Stimulated activated CD4-positive, alpha-beta T cell treated with anti-CD3 and anti-CD28 coated beads, Interleukin-12 subunit alpha, Interleukin-12 subunit beta, amount 100 ng/mL, for 4 hours (primary cell): Measurements from ENCODE around the gene TBC1D7.

Experiments
- DNase-seq: peaks from one replicate; pipeline ENCODE4 v3.0.0-alpha.2; 2020

Gene TBC1D7

DNA sequence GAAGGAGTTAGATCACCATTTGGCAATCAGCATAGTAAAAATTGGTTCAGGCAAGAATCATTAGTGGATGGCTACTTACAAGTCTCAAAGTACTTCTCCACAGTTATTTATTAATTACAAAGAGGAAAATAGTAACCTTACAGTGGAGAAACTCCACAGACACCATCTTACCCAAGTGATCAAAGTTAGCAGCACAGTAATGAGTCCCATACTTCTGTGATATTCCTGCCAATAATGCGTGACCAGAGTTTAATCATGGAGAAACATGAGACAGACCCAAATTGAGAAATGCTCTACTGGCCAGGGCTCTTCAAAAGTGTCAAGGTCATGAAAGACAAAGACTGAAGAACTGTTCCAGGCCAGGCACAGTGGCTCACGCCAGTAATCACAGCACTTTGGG lies 9.5 kb downstream of the TBC1D7 start:
- DNase-seq = no peak

DNA sequence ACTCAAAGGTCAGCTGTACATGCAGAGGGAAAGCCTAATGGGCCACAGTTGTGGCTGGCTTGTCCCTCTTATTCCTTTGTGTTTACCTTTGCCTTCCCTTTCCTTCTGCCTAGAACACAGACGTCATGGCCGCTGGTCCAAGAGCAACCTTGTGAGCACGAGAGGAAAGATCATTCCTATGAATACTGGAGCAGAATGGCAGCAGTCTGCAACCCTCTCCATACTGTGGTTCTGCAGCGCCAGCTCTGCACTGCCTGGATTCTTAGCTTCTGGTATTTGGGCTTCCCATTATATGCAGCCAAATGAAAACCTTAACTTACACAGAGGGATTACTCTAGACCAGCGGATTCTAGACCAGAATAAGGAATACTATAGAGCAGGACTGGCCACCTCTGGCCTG lies 12.4 kb downstream of the TBC1D7 start:
- no peak for DNase-seq

DNA sequence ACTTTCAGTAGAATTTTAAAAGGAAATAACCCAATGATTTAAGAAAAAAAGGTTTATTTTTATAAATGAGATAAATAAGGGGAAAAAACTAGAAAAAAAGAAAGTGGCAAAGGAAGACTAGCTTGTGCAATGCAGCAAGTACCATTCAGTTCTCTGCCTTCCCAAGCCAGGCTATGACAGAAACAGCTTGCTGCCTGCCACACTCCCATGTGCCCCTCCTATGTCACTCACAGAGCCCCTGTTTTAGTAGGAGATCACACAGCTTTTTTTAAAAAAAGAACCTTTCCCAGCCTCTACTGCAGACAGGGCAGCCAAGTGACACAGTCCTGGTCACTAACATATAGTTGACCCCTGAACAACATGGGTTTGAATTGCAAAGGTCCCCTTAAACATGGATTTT lies 13.5 kb downstream of the TBC1D7 start:
- DNase-seq = no peak

DNA sequence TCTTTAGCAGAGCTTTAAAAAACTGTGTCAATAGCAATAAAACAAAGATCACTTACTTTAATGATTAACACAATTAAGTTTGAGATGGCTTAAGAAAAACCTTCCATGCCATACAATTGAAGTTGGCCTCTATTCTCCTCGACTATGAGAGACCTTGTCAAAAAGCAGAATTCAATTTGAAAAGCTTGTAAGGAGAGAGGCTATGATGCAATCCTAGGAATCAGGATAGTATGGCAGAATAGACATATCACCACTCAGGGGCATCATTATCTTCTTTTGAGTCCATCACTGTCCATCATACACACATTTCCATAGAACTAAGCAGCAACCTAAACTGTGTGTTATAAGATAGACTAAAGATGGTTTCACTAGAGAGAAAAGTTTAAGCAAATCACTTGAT lies 17.2 kb downstream of the TBC1D7 start:
- no peak for DNase-seq

DNA sequence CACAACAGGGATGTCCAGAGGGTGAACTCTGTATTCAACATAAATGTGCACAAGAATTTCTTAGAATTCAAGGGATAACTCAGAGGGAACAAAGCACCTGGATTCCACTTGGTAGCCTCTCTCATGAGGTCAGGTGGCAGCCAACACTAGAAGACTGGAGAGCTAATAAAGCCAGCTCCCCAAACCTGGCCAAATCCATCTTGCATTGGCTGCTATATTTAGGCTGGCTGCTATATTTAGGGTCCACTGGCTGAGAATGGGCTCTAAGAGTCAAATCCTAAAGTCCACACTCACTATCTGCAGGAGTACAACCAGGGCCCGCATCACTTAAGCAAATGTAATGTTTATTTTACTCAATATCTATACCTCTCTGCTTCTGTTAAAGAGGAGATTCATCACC lies 20.0 kb downstream of the TBC1D7 start:
- no peak for DNase-seq

DNA sequence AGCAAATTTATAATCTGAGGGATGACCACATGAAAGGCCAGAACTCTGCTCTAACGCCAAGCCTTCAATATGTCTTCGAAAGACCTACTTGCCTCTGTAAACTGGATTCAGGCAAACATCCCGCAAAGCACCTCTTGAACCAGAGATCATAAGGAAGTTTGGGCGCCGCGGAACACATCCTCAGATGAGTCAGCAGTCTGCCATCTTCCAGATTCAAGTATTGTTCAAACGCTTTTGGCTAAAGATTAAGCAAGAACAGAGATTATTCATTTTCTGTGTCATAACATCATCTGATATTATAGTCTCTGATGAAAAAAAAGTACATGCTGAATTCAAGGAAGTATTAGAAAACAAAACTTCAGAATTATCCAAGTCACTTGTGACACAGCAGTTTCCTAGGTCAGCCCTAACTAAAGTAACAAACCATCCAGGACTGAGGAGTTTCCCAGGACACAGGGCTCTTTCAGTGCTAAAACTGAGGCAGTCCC lies 20.8 kb downstream of the TBC1D7 start:
- no peak for DNase-seq

DNA sequence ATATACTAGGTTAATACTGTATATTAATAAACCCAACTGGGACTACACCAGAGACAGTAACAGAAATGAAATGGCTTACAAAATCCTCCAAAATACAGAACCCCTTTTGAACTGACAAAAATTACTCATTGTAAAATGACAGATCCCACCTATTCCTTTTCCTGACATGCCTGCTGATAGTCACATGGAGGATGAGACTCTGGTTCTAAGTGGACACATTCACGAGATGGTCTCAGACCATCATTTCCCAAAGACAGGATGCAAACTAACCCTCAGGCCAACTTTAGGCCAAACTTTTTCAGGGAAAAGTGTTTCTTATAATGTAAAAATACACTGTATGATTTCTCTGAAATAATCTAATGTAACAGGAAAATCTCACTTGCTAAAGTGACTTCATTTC lies 22.5 kb downstream of the TBC1D7 start:
- no peak for DNase-seq

DNA sequence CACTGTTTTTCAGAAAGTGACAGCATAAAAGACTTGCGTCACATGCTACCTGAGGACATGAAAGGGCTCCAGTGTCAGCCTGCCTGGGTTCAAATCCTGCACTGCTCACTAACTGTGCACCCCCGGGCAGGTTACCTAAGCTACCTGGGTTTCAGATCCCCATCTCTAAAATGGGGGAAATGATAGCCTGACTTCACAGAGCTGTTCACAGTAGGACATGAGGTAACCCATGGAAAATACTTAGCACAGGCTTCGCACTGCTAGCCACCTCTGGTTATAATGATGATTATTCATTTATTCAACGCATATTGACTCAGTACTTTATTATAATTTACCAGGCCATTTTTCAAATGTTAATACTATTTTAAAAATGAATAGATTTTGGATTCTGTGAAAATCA lies 23.0 kb downstream of the TBC1D7 start:
- DNase-seq = no peak

DNA sequence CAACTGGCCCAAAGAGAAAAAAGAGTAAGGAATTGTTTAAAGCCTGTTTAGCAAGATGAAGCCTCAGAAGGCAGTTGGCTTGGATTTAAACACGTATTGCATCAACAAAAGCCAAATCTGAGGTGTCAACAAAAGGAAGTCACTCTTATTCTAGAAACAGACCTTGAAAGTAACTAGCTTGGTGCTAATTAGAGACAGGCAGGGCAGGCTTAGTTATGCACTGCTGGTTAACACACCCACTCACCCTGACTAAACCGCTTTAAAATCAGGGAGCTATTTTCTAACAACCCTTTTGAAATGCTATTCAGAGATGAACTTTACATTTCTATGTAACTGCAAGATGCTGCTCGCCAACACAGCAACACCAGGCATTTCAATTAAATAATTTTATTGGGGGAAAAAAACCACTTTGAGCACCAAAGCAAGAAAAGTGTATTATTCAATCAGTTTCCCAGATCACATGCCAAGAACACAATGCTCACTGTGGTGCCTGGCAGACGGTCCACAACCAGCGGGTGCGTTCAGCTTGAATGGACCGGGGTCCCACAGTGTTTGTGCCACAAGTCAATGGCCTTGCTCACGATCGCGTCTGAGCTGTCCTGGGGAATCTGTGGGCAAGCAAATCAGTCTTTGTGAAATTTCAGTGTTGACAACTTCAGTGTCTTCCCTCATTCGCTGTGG lies 23.6 kb downstream of the TBC1D7 start:
- DNase-seq = no peak

DNA sequence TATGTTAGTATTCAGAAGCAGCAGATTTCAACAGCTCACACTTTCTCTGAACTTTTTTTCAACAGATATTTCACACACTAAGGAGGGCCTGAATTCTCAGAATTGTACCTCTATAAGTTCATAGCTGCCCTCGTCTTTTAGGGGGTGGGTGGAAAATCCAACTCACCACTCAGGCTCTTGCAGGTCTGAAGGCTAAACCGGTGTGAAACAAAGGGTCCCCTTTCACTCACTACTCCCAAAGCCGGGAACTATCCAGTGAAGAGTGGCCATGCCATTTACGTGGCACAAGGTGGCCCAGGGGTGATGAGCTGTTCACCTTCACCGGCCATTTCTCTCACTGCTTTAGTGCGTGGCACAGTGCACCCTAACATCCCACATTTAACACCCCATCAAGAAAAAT lies 24.2 kb downstream of the TBC1D7 start:
- DNase-seq = no peak

DNA sequence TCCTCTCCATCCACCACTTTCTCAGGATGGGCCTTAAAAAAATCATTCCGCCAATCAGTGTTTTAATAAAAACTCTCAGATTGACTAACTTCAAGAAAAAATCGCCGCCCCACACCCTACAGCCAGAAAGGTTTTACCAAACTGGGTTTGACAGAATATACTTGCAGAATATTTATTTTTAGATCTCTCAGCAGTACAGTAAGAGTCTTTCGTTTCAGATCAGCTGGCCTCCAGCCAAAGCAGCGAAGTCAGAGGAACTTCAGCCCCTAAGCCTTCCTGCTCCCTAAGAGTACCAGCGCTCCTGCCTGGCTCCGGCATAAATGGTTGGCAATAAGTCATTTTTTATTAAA lies 24.7 kb downstream of the TBC1D7 start:
- peak; percentile 21 for DNase-seq

DNA sequence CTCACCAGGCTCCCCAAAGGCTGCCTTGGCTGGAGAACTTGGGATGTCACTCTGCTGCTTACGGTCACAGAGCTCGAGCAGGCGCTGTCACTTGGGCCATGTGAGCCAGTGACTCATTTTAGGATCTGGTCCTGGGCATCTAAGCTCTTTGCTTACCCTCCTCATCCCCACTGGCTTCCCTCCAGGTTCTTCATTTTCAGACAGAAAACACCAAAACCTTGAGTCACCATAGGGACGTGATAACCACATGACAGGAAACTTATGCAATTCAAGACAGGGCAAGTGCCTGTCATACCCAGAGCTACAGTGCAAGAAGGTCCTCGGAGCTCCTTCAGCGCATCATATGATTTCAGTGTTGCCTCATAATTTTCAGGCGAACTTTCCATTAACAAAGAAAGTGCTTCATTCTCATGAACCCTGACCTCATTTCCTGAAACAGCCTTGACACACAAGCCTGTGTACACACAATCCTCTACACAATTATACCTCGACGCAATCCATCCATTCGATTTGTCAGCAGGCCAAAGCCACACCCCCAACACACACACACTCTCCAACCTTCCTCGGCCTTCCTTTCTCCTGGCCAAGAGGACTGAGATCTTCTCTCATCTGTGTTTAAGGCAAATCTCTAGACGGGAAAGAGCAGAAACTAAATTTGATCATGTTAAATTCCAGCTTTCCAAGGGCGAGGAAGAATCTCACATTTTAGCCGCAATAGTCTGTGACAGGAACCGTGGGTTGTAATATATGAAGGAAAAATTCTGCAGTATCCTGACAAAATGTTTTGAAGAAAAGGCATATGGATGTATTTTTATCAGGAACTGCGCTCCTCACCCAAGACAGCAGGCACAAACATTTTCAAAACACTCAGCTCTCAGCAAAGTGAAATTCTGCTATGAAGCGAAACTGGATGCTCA lies 25.3 kb downstream of the TBC1D7 start:
- DNase-seq = peak; percentile 8

DNA sequence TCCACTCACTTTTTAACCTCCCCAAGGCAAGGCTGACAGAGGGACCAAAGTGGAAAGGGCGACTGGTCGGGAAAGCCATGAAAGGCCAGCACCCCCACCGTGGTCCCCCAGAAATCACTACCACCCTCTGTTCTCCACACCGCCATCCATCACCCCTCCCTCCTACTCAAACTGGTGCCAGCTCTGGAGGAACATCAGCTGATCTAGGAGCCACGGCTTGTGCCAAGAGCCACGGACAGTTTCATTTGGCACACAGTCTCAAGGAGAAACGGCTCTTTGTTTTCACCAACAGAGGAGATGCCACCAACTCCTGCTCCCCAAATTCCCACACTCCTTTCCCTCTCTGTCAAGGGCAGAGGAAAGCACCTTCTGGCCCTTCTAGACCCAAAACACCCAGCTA lies 26.0 kb downstream of the TBC1D7 start:
- DNase-seq = no peak

DNA sequence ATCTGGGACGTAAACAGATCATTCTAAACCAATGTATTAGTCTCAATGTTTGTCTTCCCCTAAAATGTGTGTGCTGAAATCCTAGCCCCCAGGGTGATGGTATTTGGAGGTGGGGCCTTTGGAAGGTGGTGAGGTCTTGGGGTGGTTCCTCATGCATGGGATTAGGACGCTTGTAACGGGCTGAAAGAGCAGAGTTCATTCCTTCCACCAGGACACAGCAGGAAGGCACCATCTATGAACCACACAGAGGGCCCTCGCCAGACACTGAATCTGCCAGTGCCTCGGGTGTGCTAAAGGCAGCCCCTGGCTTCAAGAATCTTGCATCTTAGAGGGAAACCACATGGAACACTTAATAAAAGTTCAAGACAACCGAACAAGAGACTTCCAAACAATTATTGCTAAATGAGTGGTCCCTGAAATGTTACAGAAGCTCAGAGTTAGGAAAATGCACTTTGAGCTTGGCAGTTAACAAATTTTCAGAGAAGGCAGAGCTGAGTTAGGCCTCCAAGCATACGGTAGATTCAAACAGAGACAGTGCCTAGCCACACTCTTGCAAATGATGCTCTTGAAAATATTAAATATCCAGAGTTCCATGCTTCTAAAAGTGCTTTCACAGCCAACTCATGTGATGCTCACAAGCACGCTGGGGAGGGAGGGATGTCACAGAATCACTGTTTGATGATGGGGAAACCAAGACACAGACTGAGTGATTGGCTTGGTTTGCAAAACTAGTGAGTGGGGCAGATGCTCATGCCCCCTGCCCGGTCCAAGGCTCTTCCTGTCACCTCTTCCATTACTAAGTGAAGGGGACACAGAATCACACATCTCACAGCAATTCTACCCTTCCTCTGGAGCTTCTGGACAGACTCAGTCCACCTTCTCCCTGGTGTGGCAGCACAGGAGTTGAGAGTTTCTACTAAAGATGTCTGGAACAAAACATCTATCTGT lies 27.4 kb downstream of the TBC1D7 start:
- DNase-seq = no peak

DNA sequence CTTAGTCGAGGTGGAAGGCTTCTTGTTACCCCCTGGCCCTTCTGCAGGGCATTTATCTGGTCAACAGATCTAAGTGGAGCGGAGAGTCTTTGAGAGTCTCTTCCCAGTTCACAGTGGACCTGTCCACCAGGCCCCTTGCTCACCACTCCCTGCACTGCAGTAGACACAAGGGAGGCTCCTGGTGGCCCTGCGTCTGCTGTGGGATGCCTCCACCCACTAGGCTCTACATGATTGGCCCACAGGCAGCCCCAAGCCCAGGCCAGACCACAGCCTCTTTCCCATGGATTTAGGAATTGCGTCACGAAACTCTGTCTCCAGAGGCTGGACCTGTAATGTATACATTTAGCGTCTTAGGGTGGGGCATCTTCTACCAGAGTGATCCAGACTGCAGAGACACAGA lies 28.4 kb downstream of the TBC1D7 start:
- DNase-seq = no peak

DNA sequence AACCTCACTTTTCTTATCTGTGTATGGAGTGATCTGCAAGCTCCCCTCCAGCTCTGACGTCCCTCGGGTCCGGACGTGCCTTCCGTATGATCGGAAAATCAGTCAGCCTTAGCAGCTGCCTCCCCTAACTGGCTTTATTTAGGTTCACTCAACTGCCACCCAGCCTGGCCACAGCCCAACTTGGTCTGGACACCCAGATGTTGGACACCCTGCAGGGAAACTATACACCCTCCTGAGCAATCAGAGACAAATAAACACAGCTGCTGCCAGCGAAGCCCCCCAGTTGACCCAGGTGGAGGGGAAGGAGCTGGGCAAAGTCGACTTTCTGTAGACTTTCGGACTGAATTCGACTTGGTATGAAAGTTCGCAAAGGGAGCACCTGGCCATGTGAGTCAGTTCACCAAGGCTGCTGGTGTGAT lies 28.9 kb downstream of the TBC1D7 start:
- DNase-seq = no peak

DNA sequence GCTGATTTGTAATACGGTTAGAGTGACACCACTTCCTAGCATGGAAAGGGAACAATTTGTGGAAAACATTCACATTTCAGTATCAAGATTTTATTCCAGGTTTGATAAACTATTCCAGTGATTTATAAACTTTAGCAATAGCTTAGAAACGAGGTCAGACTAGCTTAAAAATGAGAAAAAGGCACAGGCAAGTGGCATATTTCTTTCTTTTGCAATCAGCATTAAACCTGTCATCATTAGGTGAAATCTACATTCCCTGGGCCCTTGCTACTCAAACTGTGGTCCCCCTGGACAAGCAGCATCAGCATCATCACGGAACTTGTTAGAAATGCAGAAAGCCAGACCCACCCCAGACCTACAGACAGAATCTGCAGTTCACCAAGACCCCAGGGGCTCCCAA lies 29.9 kb downstream of the TBC1D7 start:
- DNase-seq = no peak

DNA sequence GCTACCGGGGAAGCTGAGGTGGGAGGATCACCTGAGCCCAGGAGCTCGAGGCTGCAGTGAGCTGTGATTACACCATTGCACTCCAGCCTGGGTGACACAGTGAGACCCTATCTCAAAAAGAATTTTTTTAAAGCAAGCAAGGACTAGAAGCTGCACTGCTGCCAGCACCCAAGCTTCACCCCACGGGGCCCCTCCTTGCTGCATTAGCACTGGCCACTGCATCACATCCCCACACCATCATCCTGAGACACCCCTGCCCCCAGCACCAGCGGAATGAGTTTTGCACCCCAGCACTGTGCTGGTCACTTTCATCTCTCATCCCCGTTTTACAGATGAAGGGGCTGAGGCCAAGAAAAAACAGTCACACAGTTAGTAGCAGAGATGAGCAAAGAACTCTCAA lies 30.9 kb downstream of the TBC1D7 start:
- no peak for DNase-seq

DNA sequence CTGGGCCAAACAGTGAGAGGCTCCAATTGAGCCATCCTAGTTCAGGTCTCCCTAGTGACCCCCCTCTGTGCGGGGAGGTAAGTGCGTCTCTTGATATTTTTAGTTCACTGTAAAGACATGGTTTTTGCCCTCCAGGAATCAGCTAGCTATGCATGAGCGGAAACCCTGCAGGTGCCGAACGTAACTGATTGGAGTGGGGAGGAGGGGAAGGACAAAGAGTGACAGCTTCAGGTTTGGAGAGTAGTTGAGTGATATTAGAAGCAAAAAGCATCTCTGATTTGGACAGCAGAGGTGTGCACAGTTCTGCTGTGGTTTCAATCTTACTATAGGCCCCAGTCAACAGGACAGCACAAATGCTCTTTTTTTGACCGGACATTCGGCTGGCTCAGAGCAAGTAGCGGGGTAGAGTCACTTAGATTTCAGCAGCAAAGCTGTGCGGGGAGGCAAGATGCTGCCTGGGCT lies 31.8 kb downstream of the TBC1D7 start:
- no peak for DNase-seq

DNA sequence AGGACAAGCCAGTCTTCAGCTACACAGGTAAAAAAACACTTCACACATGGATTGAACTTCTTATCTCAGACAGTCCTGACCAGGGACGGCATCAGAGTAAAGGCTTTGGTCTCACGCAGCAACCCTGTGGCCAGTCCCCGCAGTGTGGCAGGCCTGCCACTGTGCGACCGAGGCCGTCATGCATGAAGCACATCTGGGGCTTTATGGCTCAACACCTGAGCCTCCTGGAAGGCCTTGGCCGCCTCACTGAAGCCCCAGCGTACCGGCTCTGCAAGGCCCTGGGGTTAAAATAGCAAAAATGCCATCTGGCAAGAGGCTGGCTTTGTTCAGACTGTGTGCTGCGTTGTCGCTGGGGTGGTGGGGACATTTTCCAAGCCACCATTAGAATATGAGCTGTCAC lies 32.8 kb downstream of the TBC1D7 start:
- DNase-seq = no peak

DNA sequence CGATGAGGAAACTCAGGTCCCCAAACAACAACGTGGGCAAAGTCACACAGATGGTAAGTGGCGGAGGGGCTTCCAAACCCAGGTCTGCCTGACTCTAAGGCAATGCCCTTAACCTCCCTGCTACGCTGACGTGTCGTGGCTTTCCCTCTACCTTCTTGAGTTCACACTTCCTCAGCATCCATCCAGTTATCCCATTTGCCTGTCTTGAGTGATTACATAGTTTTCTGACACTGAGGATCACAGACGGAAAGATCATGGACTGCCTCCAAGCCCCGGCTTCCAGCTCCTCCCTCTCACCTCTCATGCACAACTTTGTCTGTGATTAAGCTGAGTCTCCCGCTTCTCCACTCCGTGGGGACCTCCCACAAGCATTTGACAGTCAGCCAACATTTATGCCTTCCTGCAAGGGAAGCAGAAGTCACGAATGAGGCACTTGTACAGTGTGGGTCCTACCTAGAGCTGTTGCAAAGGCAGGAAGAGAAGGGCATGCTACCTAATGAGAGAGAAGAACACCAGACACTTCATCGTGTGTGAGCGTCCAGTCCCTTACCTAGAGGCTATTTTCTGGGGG lies 33.8 kb downstream of the TBC1D7 start:
- no peak for DNase-seq

DNA sequence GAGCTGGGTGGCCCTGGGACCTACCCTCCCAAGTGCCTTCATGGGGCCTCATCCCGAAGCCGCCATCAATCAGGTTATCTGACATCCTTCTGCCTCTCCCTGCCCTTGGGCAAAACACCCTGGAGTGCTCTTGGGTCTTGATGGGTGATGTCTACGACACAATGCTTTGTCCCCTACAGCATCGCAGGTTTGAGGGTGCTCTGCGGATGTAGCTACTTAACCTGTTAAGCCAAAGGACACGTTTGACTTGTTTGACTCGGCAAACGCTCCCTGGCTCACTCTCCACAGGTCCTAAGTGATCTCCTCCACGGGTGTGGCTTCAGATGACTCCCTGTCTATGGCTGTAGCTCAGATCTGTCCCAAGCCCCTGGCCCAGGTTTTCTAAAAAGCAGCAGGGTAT lies 35.6 kb downstream of the TBC1D7 start:
- DNase-seq = no peak

DNA sequence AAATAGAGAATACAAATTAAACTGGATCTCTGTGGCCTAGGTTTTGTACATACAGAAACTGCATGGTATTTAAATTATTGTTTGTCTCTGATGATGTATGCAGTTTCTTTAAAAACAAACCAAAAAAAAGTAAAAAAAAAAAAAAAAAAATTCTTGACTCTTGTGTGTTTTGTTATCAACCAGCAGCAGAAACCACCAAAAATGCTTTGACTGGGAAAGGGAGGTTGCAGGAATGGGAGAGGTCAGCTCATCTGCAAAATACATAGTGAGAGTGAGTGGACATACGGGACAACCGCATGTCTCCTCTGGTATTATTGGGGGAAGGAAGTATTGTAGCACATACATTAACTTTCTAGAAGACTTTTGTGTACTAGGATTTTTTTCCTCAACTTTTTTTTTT lies 38.0 kb downstream of the TBC1D7 start:
- DNase-seq = no peak
